ENCODE data around the gene BCAS3. TPM values are rescaled to one million over a fixed set of nuclear protein-coding genes. Genes with fewer than 3 reads are reported as not detected.

Gene BCAS3
- total RNA-seq, 1 donor from 2014 or later = 35.7 TPM

GRCh38 chr17:60680754-60681153, 3.1 kb downstream of the BCAS3 start:
- H3K4me3 Mint-ChIP-seq (ENCODE audit: unreplicated experiment) = no peak overlapping the region
- no peaks in the 10 kb centered on the region for H3K9me3 Mint-ChIP-seq (ENCODE audit: unreplicated experiment)
- H3K27me3 Mint-ChIP-seq (ENCODE audit: unreplicated experiment) = no peaks in the 10 kb centered on the region
- no peak for TF ChIP-seq CTCF (IDR thresholded peaks at IDR 0.05)
- H3K36me3 Mint-ChIP-seq (ENCODE audit: unreplicated experiment) = peaks cover 14% of the 10 kb centered on the region
- no peak overlapping the region for H3K27ac Mint-ChIP-seq (ENCODE audit: unreplicated experiment)
- peaks cover 24% of the 10 kb centered on the region for H3K4me1 Mint-ChIP-seq (ENCODE audit: unreplicated experiment)
- no peak for DNase-seq (ENCODE audit: extremely low spot score, unreplicated experiment)

- no peak overlapping the region for H3K27ac Mint-ChIP-seq (ENCODE audit: unreplicated experiment)
- peaks cover 31% of the 10 kb centered on the region for H3K36me3 Mint-ChIP-seq (ENCODE audit: unreplicated experiment)
- no peaks in the 10 kb centered on the region for H3K9me3 Mint-ChIP-seq (ENCODE audit: unreplicated experiment)
- no peak for TF ChIP-seq CTCF (IDR thresholded peaks at IDR 0.05)
- no peak for DNase-seq (ENCODE audit: extremely low spot score, unreplicated experiment)
- H3K27me3 Mint-ChIP-seq (ENCODE audit: unreplicated experiment) = no peaks in the 10 kb centered on the region
- H3K4me3 Mint-ChIP-seq (ENCODE audit: unreplicated experiment) = no peak overlapping the region
- H3K4me1 Mint-ChIP-seq (ENCODE audit: unreplicated experiment) = no peaks in the 10 kb centered on the region
Measured at GRCh38 chr17:60685437-60685836, 7.8 kb downstream of the BCAS3 start.

- no peak for TF ChIP-seq CTCF (IDR thresholded peaks at IDR 0.05)
- Mint-ChIP-seq H3K9me3 (ENCODE audit: unreplicated experiment) (no peaks in the 10 kb centered on the region), H3K4me3 (ENCODE audit: unreplicated experiment) (no peak overlapping the region), H3K27me3 (ENCODE audit: unreplicated experiment) (no peaks in the 10 kb centered on the region), H3K27ac (ENCODE audit: unreplicated experiment) (no peak overlapping the region), H3K36me3 (ENCODE audit: unreplicated experiment) (peaks cover 27% of the 10 kb centered on the region), H3K4me1 (ENCODE audit: unreplicated experiment) (no peaks in the 10 kb centered on the region)
- DNase-seq (ENCODE audit: extremely low spot score, unreplicated experiment) = no peak
Measured at GRCh38 chr17:60695960-60696359, 18.3 kb downstream of the BCAS3 start.

GRCh38 chr17:60699090-60699489, 21.4 kb downstream of the BCAS3 start:
- Mint-ChIP-seq H3K36me3 (ENCODE audit: unreplicated experiment) (peaks cover 17% of the 10 kb centered on the region), H3K27ac (ENCODE audit: unreplicated experiment) (no peak overlapping the region), H3K27me3 (ENCODE audit: unreplicated experiment) (no peaks in the 10 kb centered on the region), H3K4me3 (ENCODE audit: unreplicated experiment) (no peak overlapping the region), H3K9me3 (ENCODE audit: unreplicated experiment) (no peaks in the 10 kb centered on the region), H3K4me1 (ENCODE audit: unreplicated experiment) (no peaks in the 10 kb centered on the region)
- no peak for DNase-seq (ENCODE audit: extremely low spot score, unreplicated experiment)
- TF ChIP-seq CTCF (IDR thresholded peaks at IDR 0.05) = no peak

GRCh38 chr17:60704170-60704569, 26.5 kb downstream of the BCAS3 start:
- Mint-ChIP-seq H3K27me3 (ENCODE audit: unreplicated experiment) (no peaks in the 10 kb centered on the region), H3K4me1 (ENCODE audit: unreplicated experiment) (no peaks in the 10 kb centered on the region), H3K4me3 (ENCODE audit: unreplicated experiment) (no peak overlapping the region), H3K27ac (ENCODE audit: unreplicated experiment) (no peak overlapping the region), H3K36me3 (ENCODE audit: unreplicated experiment) (peaks cover 18% of the 10 kb centered on the region), H3K9me3 (ENCODE audit: unreplicated experiment) (no peaks in the 10 kb centered on the region)
- DNase-seq (ENCODE audit: extremely low spot score, unreplicated experiment) = no peak
- no peak for TF ChIP-seq CTCF (IDR thresholded peaks at IDR 0.05)
